Measurements from ENCODE around the gene BRWD1. TPM values are rescaled to one million over a fixed set of nuclear protein-coding genes. Genes with fewer than 3 reads are reported as not detected.

BRWD1 gene
- total RNA-seq, 2 experiments from 2014 or later, result 53.2 to 61.7 TPM

DNA sequence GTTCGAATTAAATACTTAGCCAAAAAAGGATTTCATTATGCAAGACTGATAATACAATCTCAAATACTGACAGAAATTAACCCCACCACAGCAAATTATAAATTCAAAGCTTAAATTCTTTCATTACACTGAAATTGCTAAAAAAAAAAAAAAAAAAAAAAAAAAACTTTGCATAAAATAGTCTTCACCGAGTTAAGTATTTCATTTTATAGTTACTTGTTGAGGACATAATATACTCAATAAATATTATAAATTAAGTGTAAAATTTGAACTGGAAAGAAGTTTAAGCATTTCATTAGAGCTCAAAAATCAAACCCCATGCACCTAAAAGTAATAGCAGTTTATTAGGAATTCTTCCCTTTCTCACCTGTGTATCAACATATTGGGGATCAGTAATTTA lies 128.3 kb downstream of the BRWD1 start:
- POLR2A ChIA-PET, result interaction anchor here (0.7 to 1.4 kb wide), 3 partner anchors 24 to 195 kb away, joined by 3 to 4 read pairs (median 3); a partner anchor contains a TSS
- no TSS peak for BruUV-seq (replicated peaks)
- peaks cover 39% of the 10 kb centered on the region for H3K4me1 ChIP-seq (ENCODE audit: insufficient read depth, low read length, poor library complexity, severe bottlenecking)
- H4K20me1 ChIP-seq (ENCODE audit: insufficient read depth, low read length), result no peaks in the 10 kb centered on the region
- no peak for DNase-seq (ENCODE audit: low spot score)
- no peaks in the 10 kb centered on the region for H3K9me3 ChIP-seq (ENCODE audit: low read length)
- peak overlapping the region; percentile 93 for H3K4me2 ChIP-seq (ENCODE audit: low read length)
- H3K4me3 ChIP-seq (ENCODE audit: low read depth, low read length, poor library complexity, severe bottlenecking), result peak overlapping the region; percentile 96
- no peak overlapping the region for H3K27ac ChIP-seq (ENCODE audit: low read depth, low read length, poor library complexity, severe bottlenecking)
- TF ChIP-seq, protein P1, sequence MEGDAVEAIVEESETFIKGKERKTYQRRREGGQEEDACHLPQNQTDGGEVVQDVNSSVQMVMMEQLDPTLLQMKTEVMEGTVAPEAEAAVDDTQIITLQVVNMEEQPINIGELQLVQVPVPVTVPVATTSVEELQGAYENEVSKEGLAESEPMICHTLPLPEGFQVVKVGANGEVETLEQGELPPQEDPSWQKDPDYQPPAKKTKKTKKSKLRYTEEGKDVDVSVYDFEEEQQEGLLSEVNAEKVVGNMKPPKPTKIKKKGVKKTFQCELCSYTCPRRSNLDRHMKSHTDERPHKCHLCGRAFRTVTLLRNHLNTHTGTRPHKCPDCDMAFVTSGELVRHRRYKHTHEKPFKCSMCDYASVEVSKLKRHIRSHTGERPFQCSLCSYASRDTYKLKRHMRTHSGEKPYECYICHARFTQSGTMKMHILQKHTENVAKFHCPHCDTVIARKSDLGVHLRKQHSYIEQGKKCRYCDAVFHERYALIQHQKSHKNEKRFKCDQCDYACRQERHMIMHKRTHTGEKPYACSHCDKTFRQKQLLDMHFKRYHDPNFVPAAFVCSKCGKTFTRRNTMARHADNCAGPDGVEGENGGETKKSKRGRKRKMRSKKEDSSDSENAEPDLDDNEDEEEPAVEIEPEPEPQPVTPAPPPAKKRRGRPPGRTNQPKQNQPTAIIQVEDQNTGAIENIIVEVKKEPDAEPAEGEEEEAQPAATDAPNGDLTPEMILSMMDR (conservative IDR thresholded peaks at IDR 0.05; ENCODE audit: low read length), result no peak
- TF ChIP-seq EZH2phosphoT487 (IDR thresholded peaks at IDR 0.05; ENCODE audit: borderline replicate concordance, low read depth, low read length), result no peak
- peaks cover 37% of the 10 kb centered on the region for H3K79me2 ChIP-seq (ENCODE audit: insufficient read depth, low read depth, low read length)
- H3K36me3 ChIP-seq (ENCODE audit: insufficient read depth, low read length), result peaks cover 17% of the 10 kb centered on the region
- no peaks in the 10 kb centered on the region for H3K9me2 ChIP-seq (ENCODE audit: insufficient read depth, low read length)
- CTCF ChIA-PET (ENCODE audit: unreplicated experiment), result no interaction called here
- H2AFZ ChIP-seq (ENCODE audit: low read length), result no peak overlapping the region
- intact Hi-C loops (cut with micrococcal nuclease; ENCODE audit: unreplicated experiment), result loop anchor here (10.0 kb wide), 1 partner anchor 1820 kb away; the partner anchor contains the start of gene DYRK1A

DNA sequence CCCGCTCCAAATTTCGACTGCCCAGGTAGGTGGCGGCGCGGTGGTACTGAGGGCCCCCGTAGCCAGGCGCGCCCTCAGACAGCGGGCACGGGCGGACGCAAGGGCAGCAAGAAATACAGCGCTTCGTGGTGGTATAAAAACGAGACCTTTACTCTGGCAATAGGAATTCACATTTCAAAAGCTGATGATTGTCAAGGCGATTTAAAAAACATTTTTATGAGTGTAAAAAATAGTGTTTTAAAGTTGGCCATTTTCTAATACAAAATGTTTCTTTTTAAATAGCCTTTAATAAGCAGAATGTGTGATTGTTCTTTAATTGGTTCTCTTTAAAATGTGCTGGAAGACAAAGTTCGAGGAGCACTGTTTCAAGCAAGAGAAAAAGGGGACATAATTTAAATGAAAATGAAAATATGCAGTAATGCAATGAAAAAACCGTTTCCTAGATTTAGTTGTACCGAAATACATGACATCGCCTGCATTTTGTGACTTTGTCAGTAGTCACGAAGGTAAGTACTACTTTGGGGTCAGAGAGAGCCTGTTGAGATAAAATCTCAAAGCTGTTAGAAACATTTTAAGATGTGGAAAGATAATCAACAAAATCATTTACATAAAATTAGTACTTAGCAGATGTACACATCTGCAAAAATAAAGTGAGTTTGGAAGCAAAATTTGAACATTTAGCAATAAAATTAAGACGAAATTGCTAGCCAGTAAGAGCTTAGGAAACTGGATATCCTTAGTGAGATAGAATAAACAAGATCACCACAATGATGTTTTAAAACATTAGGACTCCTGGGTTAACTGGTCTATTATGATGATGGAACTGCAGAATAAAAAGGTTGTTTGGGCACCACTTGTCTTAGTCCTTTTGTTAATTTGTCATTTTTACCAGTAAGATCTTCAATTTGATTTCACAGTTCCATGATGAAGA lies 129.1 kb downstream of the BRWD1 start:
- peaks cover 39% of the 10 kb centered on the region for H3K4me1 ChIP-seq (ENCODE audit: insufficient read depth, low read length, poor library complexity, severe bottlenecking)
- ChIA-PET CTCF (ENCODE audit: unreplicated experiment) (no interaction called here), POLR2A (interaction anchor here (0.6 to 1.7 kb wide), 12 partner anchors 9 to 262 kb away, joined by 3 to 8 read pairs (median 4); partner anchors contain the start of gene BRWD1)
- H3K9me3 ChIP-seq (ENCODE audit: low read length), result no peaks in the 10 kb centered on the region
- peaks cover 25% of the 10 kb centered on the region for H3K36me3 ChIP-seq (ENCODE audit: insufficient read depth, low read length)
- H3K27ac ChIP-seq (ENCODE audit: low read depth, low read length, poor library complexity, severe bottlenecking), result peak overlapping the region; percentile 62
- H3K4me2 ChIP-seq (ENCODE audit: low read length), result peak overlapping the region; percentile 93
- peak; percentile 37 for DNase-seq (ENCODE audit: low spot score)
- H3K4me3 ChIP-seq (ENCODE audit: low read depth, low read length, poor library complexity, severe bottlenecking), result peak overlapping the region; percentile 96
- no peaks in the 10 kb centered on the region for H3K9me2 ChIP-seq (ENCODE audit: insufficient read depth, low read length)
- peaks cover 38% of the 10 kb centered on the region for H3K79me2 ChIP-seq (ENCODE audit: insufficient read depth, low read depth, low read length)
- H4K20me1 ChIP-seq (ENCODE audit: insufficient read depth, low read length), result no peaks in the 10 kb centered on the region
- TSS peak; percentile 87 for BruUV-seq (replicated peaks)
- peak overlapping the region; percentile 59 for H2AFZ ChIP-seq (ENCODE audit: low read length)
- intact Hi-C loops (cut with micrococcal nuclease; ENCODE audit: unreplicated experiment), result loop anchor here (10.0 kb wide), 1 partner anchor 1820 kb away; the partner anchor contains the start of gene DYRK1A
- TF ChIP-seq, protein P1 (conservative IDR thresholded peaks at IDR 0.05; ENCODE audit: low read length), result no peak
- TF ChIP-seq EZH2phosphoT487 (IDR thresholded peaks at IDR 0.05; ENCODE audit: borderline replicate concordance, low read depth, low read length), result no peak
